ENCODE results near the gene SV2B.

DNA sequence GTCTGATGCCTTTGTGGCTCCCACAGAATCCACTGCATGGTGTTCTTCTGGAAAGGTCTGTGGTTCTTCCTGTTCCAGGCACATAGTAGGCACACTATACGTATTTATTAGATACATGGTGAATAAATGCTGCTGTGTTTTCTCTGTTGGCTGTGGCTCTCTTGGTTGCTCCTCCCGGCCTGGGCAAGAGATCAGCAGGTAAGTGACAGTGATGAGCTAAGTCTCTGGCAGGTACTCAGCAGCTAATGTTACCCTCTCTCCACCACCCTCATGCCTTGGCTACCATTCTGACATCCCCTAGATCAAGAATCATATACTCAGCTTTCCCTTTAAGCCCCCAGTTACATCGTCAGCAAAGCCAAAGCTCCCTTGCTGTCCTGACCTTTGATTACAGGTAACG is 8.4 kb downstream of the SV2B start:
- TF ChIP-seq, protein P1, sequence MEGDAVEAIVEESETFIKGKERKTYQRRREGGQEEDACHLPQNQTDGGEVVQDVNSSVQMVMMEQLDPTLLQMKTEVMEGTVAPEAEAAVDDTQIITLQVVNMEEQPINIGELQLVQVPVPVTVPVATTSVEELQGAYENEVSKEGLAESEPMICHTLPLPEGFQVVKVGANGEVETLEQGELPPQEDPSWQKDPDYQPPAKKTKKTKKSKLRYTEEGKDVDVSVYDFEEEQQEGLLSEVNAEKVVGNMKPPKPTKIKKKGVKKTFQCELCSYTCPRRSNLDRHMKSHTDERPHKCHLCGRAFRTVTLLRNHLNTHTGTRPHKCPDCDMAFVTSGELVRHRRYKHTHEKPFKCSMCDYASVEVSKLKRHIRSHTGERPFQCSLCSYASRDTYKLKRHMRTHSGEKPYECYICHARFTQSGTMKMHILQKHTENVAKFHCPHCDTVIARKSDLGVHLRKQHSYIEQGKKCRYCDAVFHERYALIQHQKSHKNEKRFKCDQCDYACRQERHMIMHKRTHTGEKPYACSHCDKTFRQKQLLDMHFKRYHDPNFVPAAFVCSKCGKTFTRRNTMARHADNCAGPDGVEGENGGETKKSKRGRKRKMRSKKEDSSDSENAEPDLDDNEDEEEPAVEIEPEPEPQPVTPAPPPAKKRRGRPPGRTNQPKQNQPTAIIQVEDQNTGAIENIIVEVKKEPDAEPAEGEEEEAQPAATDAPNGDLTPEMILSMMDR (conservative IDR thresholded peaks at IDR 0.05 in 1 of 2, IDR thresholded peaks at IDR 0.05 in 1 of 2; ENCODE audit: low read depth in 1 of 2, low read length in 2 of 2), result no peak
- no peak for TF ChIP-seq EZH2 (IDR thresholded peaks at IDR 0.05; ENCODE audit: low read length, missing control alignments)
